Fibroblast of the conjunctiva (primary cell): ENCODE measurements around the gene FGD5.
"Not testable (repeated sequence)": the region's sequence is repeated elsewhere in the genome, so short reads cannot be mapped to it uniquely, and the experiment has no call there.

Experiments
- DNase-seq: peaks from one replicate; pipeline ENCODE4 v3.0.0-alpha.2; 2010; ENCODE audit warnings: low read depth

FGD5 gene

GRCh38 chr3:14806641-14807263 lies 12.0 kb upstream of the FGD5 start:
- DNase-seq = no peak

GRCh38 chr3:14808025-14808424 lies 10.7 kb upstream of the FGD5 start:
- DNase-seq = no peak

- DNase-seq = no peak
Measured at GRCh38 chr3:14808502-14809266, 10.1 kb upstream of the FGD5 start.

- DNase-seq = not testable (repeated sequence)
Measured at GRCh38 chr3:14809611-14810010, 9.2 kb upstream of the FGD5 start.

DNA sequence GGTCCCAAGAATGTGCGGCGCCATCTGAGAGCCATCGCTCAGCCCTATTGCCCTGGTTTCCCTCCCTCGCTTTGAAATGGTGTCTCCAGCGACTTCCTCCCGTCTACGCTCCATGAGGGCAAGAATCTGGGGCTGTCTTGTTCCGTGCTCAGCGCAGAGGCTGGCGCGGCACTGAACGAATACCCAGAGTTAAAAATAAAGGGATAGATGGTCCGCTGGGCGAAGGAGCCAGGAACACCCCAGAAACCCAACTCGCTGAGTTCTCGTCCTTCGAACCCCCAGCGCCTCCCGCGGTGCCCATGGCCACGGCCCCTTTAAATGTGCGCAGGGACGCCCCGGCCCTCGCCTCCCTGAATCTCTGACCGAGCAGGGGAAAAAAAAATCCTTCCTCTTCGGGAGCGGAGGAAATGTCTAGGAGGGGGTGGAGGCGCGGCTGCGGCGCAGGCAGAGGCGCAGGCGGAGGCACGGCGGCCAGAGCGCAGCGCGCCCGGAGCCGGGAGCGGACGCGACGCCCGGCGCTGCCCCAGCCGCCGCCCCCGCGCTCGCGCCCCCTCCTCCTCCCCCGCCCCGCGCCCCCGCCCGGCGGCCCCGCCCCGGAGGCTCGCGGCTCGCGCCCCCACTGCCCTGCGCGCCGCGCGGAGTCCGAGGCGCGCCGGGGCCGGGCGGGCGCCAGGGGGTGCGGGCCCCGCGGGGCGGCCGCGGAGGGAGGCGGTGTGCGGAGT lies 8.5 kb upstream of the FGD5 start:
- DNase-seq = no peak

- DNase-seq = no peak
Measured at GRCh38 chr3:14810801-14811661, 7.7 kb upstream of the FGD5 start.

DNA sequence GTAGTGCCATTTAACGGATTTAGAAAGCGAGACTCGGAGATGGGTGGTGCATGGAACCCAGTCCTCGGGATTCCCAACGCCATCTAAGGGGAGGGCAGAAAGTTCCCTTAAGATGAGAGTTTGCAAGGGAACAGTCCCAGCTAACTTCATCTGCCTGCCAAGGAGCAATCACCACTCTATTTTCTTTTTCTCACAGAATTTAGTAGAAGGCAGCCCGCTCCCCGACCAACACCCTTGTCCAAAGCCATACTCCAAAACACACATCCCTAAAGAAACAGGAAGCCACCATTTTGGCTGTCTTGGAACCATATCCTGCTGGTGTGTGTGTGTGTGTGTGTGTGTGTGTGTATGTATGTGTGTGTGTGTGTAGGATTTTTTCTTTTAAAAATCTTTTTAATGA lies 7.1 kb upstream of the FGD5 start:
- DNase-seq = no peak

DNA sequence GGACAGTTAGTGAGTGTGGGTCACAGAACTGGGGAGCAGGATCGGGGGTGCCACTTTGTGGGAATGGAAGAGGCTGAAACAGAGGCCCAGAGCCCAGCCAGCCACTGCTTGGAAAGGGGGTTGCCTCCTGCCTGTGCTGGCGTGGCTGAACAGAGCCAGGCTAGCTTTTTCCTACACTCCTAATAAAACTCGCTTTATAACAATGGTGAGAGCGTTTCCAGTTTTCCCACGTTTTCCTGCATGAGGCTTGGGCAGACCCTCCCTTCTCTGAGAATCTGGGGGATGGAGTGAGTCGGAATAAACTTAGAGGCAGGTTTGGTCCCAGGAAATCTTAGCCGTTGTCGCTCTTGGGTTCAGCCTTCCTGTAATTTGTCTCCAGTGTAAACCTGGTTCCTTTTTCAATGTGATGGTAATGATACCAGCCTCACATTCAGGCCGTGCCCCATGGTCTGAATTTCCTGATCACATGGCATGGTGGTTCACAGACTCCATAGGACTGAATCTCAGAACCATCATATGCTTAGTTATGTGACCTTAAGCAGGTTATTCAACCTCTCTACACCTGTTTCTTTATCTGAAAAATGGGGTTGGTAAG lies 6.5 kb upstream of the FGD5 start:
- no peak for DNase-seq

- no peak for DNase-seq
Measured at GRCh38 chr3:14814411-14814871, 4.3 kb upstream of the FGD5 start.

DNA sequence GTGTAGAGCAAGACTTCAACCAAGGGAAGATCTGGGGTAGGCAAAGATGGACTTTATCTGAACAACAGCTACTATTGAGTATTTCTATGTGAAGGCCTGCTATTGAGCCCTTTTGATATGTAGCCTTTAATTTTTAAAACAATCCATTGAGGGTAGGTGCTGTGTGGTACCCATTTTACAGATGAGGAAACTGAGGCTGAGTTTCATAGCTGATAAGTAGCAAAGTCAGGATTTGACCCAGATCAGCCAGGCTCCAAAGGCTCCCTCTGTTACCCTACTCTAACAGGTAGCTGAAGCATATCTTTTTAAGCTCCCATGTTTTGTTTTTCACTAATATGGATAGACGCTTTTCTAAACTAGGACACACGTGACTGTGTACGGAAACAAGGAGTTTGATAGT lies 2.4 kb upstream of the FGD5 start:
- DNase-seq = no peak

DNA sequence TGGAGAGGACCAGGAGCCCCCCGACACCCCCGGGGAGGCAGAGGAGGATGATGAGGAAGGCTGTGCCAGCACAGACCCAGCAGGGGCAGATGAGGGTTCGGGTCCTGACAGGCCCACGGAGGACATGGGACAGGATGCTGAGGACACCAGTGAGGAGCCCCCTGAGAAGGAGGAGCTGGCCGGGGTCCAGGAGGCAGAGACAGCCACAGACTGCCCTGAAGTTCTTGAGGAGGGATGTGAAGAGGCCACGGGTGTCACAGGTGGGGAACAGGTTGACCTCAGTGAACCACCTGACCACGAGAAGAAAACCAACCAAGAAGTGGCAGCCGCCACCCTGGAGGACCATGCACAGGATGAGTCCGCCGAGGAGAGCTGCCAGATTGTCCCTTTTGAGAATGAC lies 909 bp downstream of the FGD5 start:
- DNase-seq = no peak

GRCh38 chr3:14820156-14820555 lies 1.4 kb downstream of the FGD5 start:
- no peak for DNase-seq

DNA sequence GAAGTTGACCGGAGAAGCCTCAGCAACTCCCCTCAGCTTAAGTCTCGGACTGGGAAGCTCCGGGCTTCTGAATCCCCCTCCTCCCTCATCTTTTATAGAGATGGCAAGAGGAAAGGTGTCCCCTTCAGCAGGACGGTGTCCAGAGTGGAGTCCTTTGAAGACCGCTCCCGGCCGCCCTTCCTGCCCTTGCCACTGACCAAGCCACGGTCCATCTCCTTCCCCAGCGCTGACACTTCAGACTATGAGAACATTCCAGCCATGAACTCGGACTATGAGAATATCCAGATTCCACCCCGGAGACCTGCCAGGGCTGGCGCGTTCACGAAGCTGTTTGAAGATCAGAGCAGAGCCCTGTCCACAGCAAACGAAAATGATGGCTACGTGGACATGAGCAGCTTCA lies 2.4 kb downstream of the FGD5 start:
- DNase-seq = no peak

- no peak for DNase-seq
Measured at GRCh38 chr3:14822134-14822533, 3.4 kb downstream of the FGD5 start.

- DNase-seq = no peak
Measured at GRCh38 chr3:14822670-14823390, 4.1 kb downstream of the FGD5 start.

- no peak for DNase-seq
Measured at GRCh38 chr3:14823393-14823792, 4.6 kb downstream of the FGD5 start.

DNA sequence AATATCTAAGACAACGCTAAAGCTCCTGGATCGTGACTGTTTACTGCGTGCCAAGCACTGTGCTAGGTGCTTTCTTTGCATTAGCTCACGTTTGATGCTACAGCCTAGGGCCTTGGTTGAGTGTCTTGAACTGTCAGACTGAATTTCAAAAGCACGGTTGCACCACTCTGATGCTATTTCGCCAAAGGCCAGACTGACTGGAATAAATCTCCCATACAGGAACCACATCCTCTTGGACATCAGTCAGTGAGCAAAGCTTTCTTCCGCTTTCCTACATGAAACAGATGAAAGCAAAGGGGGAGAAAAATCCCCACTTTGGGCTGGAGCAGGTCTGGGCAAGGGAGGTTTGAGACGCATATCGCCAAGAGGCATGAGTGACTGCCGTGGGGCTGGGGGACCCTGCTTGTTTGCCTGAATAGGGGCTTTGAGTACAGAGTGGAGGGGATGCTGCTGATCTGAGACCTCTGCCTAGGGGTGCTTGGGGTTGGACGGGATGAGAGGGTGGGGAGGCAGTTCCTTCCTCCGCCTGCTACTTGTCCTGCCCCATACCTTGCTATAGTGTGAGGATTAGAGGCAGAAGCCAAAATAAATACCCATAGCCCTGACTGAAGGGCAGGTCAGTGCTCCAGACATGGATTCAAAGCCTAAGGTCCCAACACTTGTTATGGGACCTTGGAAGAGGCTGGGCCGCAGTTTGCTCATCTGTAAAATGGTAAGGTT lies 5.3 kb downstream of the FGD5 start:
- no peak for DNase-seq

DNA sequence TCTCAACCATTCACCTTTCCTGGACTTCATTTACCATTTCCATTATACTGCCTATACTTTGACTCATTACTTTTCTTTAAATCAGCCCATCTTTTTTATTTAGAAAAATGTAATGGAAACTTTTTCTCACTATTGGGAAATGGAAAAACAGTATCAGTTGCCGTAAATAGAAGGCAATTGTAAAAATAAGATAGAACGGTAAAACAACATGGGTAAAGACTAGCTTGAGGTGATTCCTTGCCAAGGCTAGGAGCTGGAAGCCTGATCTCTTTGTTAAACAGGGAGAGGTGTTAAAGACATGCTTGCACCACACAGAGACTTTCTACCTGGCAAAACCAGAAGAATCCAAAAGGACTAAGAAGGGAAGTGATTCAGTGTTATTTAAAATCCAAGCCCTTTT lies 5.9 kb downstream of the FGD5 start:
- DNase-seq = no peak

GRCh38 chr3:14826069-14826468 lies 7.3 kb downstream of the FGD5 start:
- DNase-seq = no peak

DNA sequence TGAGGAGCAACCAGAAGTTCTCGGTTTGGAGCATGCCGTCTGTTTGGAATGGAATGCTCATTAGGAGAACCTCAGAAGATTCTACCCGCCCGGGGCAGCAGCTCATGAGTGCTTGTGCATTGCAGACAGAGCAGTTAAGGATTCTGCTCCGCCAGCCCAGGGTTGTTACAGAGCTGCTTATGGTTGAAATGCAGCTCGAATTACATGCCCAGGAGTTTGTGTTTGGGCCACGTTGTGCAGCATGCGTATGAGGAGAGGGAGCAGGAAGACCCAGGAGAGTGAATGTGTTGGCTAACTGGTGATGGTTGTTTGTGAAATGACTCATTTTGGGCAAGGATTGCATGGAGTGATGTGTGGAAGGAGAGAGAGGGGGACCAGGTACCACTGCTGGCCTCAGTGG lies 9.0 kb downstream of the FGD5 start:
- no peak for DNase-seq
